ENCODE data around the gene MCRIP1. TPM values are rescaled to one million over a fixed set of nuclear protein-coding genes. Genes with fewer than 3 reads are reported as not detected.

The MCRIP1 gene
- total and polyA plus RNA-seq, 9 of the 15 experiments (the other 6 are each of a cell fraction or from before 2014, with no cell fraction given) = 0.39 to 35.8 (median 9.7) TPM

- TF ChIP-seq RBBP5 (IDR thresholded peaks at IDR 0.05; ENCODE audit: borderline replicate concordance, insufficient read depth, low read length, poor library complexity, severe bottlenecking) (peak; percentile 12), TBP (optimal IDR thresholded peaks at IDR 0.05; ENCODE audit: low read depth, low read length) (no peak), FOXK1 (CRISPR knock-in tag; IDR thresholded peaks at IDR 0.05; ENCODE audit: borderline replicate concordance) (peak; percentile 5; the same call in 1 of the 2 replicates), POLR3A (IDR thresholded peaks at IDR 0.05; ENCODE audit: borderline replicate concordance, extremely low read depth, insufficient read depth, insufficient read length) (no peak), TCF15 (CRISPR knock-in tag; IDR thresholded peaks at IDR 0.05) (no peak), TAL1 (IDR thresholded peaks at IDR 0.05) (no peak), PHTF2 (CRISPR knock-in tag; IDR thresholded peaks at IDR 0.05) (peak; percentile 48; the same call in 1 of the 2 replicates), ARID1B (IDR thresholded peaks at IDR 0.05) (no peak), ZNF408 (CRISPR knock-in tag; IDR thresholded peaks at IDR 0.05; ENCODE audit: low read depth) (no peak), HOMEZ (CRISPR knock-in tag; IDR thresholded peaks at IDR 0.05) (no peak), SUPT5H (IDR thresholded peaks at IDR 0.05) (peak; percentile 88), ZBTB12 (CRISPR knock-in tag; IDR thresholded peaks at IDR 0.05) (0 out of 2 replicates have a peak, but pooled peaks have one; percentile 6), MTF1 (CRISPR knock-in tag; IDR thresholded peaks at IDR 0.05; ENCODE audit: borderline replicate concordance) (no peak), MECOM (CRISPR knock-in tag; IDR thresholded peaks at IDR 0.05) (no peak), TRIM24 (IDR thresholded peaks at IDR 0.05) (0 out of 4 replicates have a peak, but pooled peaks of 1 of the 2 experiments have one; percentile 5), MTA3 (IDR thresholded peaks at IDR 0.05; ENCODE audit: borderline replicate concordance) (no peak), E2F3 (CRISPR knock-in tag; IDR thresholded peaks at IDR 0.05) (no peak), CBFB (CRISPR knock-in tag; IDR thresholded peaks at IDR 0.05) (0 out of 2 replicates have a peak, but pooled peaks have one; percentile 10), DMBX1 (CRISPR knock-in tag; IDR thresholded peaks at IDR 0.05; ENCODE audit: borderline replicate concordance) (no peak), BACH1 (tag; IDR thresholded peaks at IDR 0.05) (no peak), PREB (CRISPR knock-in tag; IDR thresholded peaks at IDR 0.05) (no peak), ID3 (CRISPR knock-in tag; IDR thresholded peaks at IDR 0.05) (no peak), ID3 (tag; IDR thresholded peaks at IDR 0.05) (no peak), MEF2A (IDR thresholded peaks at IDR 0.05; ENCODE audit: control insufficient read depth, low read depth, low read length) (no peak)
These were observed 34.3 kb upstream of the MCRIP1 start (continued) for GRCh38 chr17:81867170-81867990.

Data from K562 (cell line).